K562 (cell line): ENCODE data around the gene GRAMD4. TPM values are rescaled to one million over a fixed set of nuclear protein-coding genes. Genes with fewer than 3 reads are reported as not detected.

Experiments
- ZBTB40 ChIP-seq, 2 experiments: fragments of 450-650 bp in 1 of 2; sonication (generic) in 1 of 2; formaldehyde crosslinking in 1 of 2; IDR thresholded peaks; 2 replicates each; pipeline versions ENCODE4 v1.7.1 to v1.9.0; 2016 to 2022; ENCODE audit warnings: inconsistent platforms in 1 of 2, mild to moderate bottlenecking in 1 of 2, missing genetic modification reagents in 1 of 2
- polyA plus RNA-seq, 8 experiments: library from polyadenylated mRNA; depleted of rRNA in 4 of 8; stranded (reverse) in 5 of 8; unstranded in 3 of 8; fragments of >200 nt; fragmentation: Nextera tagmentation in 2 of 8; fragmentation: Illumina TruSeq in 1 of 8; extraction: Ambion mirVana in 2 of 8; extraction: Trizol in 1 of 8; gene quantifications; 2 replicates each; pipeline versions ENCODE4 v1.2.1 to v1.2.3, GENCODE V29; 2011 to 2014; ENCODE audit warnings: inconsistent platforms in 1 of 8, missing spikeins in 1 of 8
- total RNA-seq, 7 experiments: library from RNA; depleted of rRNA in 6 of 7; stranded (reverse); fragments of >200 nt in 6 of 7; fragmentation: Illumina TruSeq in 2 of 7; extraction: Trizol in 2 of 7; gene quantifications; 2 replicates each; pipeline versions ENCODE4 v1.2.1 to v1.2.3, GENCODE V29; 2011 to 2021; ENCODE audit warnings: low replicate concordance in 1 of 7

Gene GRAMD4
- total and polyA plus RNA-seq, 9 of the 15 experiments (the other 6 are each of a cell fraction or from before 2014, with no cell fraction given) = 0.18 to 44.8 (median 18.6) TPM

GRCh38 chr22:46582281-46582933 is 37.8 kb upstream of the GRAMD4 start (continued):
- TF ChIP-seq ZBTB40 (IDR thresholded peaks at IDR 0.05) (no peak), ZBTB40 (CRISPR knock-in tag; IDR thresholded peaks at IDR 0.05) (no peak)
